Common myeloid progenitor, CD34-positive (primary cell): Measurements from ENCODE around the gene MCRIP1.

ENCODE experiments used
- CTCF ChIA-PET: fragments of 350-600 bp; sonication (Branson Sonifier 250); formaldehyde crosslinking; loops from one replicate; lab custom pipeline; 2021; ENCODE audit warnings: antibody characterized with exemption; lab: Charles Lee
- POLR2A ChIA-PET: fragments of 350-600 bp; sonication (Branson Sonifier 250); formaldehyde crosslinking; loops from one replicate; lab custom pipeline; 2021; ENCODE audit warnings: antibody characterized with exemption; lab: Charles Lee
- DNase-seq, 3 donors: peaks; one replicate each; pipeline versions ENCODE4 v3.0.0 to v3.0.0-alpha.2; 2013
- H3K27ac ChIP-seq, 2 experiments: 1 replicate in 1 of 2; 2 replicates in 1 of 2; pipeline ENCODE4 v1.7.0; 2013; ENCODE audit warnings: inconsistent platforms in 2 of 2, low read length in 2 of 2, mild to moderate bottlenecking in 2 of 2, low read depth in 1 of 2, moderate library complexity in 1 of 2; ENCODE audit not compliant: severe bottlenecking in 2 of 2, insufficient read depth in 1 of 2, poor library complexity in 1 of 2
- H3K27me3 ChIP-seq, 5 experiments: replicated peaks in 2 of 5; 1 replicate in 3 of 5; 2 replicates in 2 of 5; pipeline versions ENCODE4 v1.6.1 to v1.7.0; 2013; ENCODE audit warnings: low read length in 4 of 5, mild to moderate bottlenecking in 2 of 5, moderate library complexity in 2 of 5, inconsistent platforms in 1 of 5; ENCODE audit not compliant: insufficient read depth in 5 of 5, control insufficient read depth in 4 of 5
- H3K36me3 ChIP-seq, 4 experiments: 1 replicate in 2 of 4; 2 replicates in 2 of 4; pipeline versions ENCODE4 v1.6.1 to v1.7.0; 2013; ENCODE audit warnings: low read length in 3 of 4, control low read depth in 1 of 4, mild to moderate bottlenecking in 1 of 4; ENCODE audit not compliant: control insufficient read depth in 4 of 4, insufficient read depth in 4 of 4
- H3K4me1 ChIP-seq, 4 experiments: 1 replicate in 3 of 4; 2 replicates in 1 of 4; pipeline versions ENCODE4 v1.6.1 to v1.7.1; 2013; ENCODE audit warnings: low read length in 3 of 4, mild to moderate bottlenecking in 3 of 4, control low read depth in 1 of 4, inconsistent platforms in 1 of 4, moderate library complexity in 1 of 4; ENCODE audit not compliant: control insufficient read depth in 4 of 4, insufficient read depth in 4 of 4; ENCODE audit errors: control extremely low read depth in 1 of 4
- H3K4me3 ChIP-seq, 7 experiments: 1 replicate in 4 of 7; 2 replicates in 3 of 7; pipeline versions ENCODE4 v1.5.1 to v1.7.0; 2013; ENCODE audit warnings: mild to moderate bottlenecking in 7 of 7, low read length in 6 of 7, moderate library complexity in 6 of 7, inconsistent platforms in 2 of 7, low read depth in 2 of 7, control low read depth in 1 of 7; ENCODE audit not compliant: insufficient read depth in 4 of 7, control insufficient read depth in 1 of 7; ENCODE audit errors: extremely low read depth in 1 of 7
- H3K9me3 ChIP-seq, 5 experiments: 1 replicate in 4 of 5; 2 replicates in 1 of 5; pipeline versions ENCODE4 v1.6.1 to v1.7.1; 2013; ENCODE audit warnings: low read length in 4 of 5, mild to moderate bottlenecking in 2 of 5, inconsistent platforms in 1 of 5, low read depth in 1 of 5, moderate library complexity in 1 of 5; ENCODE audit not compliant: control insufficient read depth in 4 of 5, insufficient read depth in 2 of 5; ENCODE audit errors: control extremely low read depth in 1 of 5
- WGBS: methylation state at CpG from one replicate; pipeline ENCODE4 v1.1.5; 2013; ENCODE audit not compliant: insufficient coverage; 5-methylcytosine and 5-hydroxymethylcytosine counted together

Gene MCRIP1

DNA sequence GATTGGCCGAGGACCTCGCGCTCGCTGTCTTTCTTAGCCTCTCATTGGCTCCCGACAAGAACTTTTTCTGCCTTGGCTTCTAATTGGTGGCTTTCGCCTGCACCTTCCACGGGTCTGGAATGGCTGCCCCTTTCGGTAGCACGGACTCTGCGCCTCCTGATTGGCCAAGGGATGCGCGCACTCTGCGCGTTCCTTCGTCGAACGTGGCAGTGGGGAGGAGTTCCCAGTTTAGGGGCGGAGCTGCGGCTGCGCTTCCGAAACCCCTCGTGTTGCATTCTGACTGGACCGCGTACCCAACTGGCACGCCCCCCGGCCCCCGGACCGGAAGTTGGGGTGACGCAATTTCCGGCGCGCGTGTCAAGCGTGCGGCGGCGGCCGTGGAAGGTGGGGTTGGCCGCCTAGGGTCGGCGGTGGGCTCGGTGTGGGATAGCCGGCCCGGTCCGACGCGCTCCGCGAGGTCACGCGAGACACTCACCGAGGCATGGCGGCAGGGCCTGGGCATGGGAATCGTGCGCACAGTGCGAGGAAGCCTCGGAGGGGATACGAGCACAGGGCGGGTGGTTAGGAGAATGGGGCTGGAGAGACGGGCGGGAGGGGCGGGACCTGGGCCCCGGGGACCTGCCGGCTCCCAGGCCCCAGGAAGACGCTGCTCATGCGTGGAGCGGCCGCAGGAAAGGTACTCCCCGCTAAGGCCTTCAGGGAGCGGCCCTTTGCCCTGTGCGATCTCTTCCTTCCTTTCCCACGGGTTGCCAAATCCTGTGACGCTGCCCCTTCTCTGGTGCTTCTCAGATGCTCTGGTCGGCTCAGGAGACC lies 27.9 kb upstream of the MCRIP1 start:
- H3K4me3 ChIP-seq = peak overlapping the region; percentile 22 to 90 (median 76)
- DNase-seq = peak; percentile 100
- H3K36me3 ChIP-seq = peaks cover 8 to 38% (median 23%) of the 10 kb centered on the region in 4 experiments
- no peaks in the 10 kb centered on the region for H3K9me3 ChIP-seq
- CTCF ChIA-PET = interaction anchor here (1.0 to 1.6 kb wide), 2 partner anchors 9 to 130 kb away, joined by 3 to 5 read pairs; no protein-coding TSS in a partner anchor
- H3K27me3 ChIP-seq = no peaks in the 10 kb centered on the region
- peak overlapping the region; percentile 96 to 99 for H3K27ac ChIP-seq
- H3K4me1 ChIP-seq = peaks cover 5 to 30% (median 28%) of the 10 kb centered on the region in 4 experiments
- POLR2A ChIA-PET = interaction anchor here (0.6 to 1.9 kb wide), 8 partner anchors 9 to 237 kb away, joined by 3 to 21 read pairs (median 3); partner anchors contain the start of genes ARHGDIA, FASN and MCRIP1
- under 1% methylated on average over 64 of the region's 74 CpGs for WGBS

- peak within 1 kb of the TSS; percentile 96 to 99 for H3K27ac ChIP-seq
- POLR2A ChIA-PET = interaction anchor here (0.6 to 1.9 kb wide), 7 partner anchors 10 to 238 kb away, joined by 3 to 21 read pairs (median 3); partner anchors contain the start of genes ARHGDIA and FASN
- no peaks in the 10 kb centered on the region for H3K9me3 ChIP-seq
- H3K27me3 ChIP-seq = no peaks in the 10 kb centered on the region
- CTCF ChIA-PET = interaction anchor here (0.8 to 1.6 kb wide), 3 partner anchors 9 to 129 kb away, joined by 3 to 5 read pairs (median 3); no protein-coding TSS in a partner anchor
- H3K4me1 ChIP-seq = peaks cover 5 to 30% (median 27%) of the 10 kb centered on the region in 4 experiments
- peaks cover 10 to 39% (median 26%) of the 10 kb centered on the region in 4 experiments for H3K36me3 ChIP-seq
- peak within 1 kb of the TSS; percentile 75 to 92 (median 80) for H3K4me3 ChIP-seq
- 0% methylated on average over 90 of the region's 95 CpGs for WGBS
- DNase-seq = no peak
These were observed 27.0 kb upstream of the MCRIP1 start, which contains the start of gene P4HB for GRCh38 chr17:81859906-81860755. Gene P4HB, minus strand, starts transcription at chr17:81860535. Its CDS starts 64 bp downstream, at chr17:81860471.

DNA sequence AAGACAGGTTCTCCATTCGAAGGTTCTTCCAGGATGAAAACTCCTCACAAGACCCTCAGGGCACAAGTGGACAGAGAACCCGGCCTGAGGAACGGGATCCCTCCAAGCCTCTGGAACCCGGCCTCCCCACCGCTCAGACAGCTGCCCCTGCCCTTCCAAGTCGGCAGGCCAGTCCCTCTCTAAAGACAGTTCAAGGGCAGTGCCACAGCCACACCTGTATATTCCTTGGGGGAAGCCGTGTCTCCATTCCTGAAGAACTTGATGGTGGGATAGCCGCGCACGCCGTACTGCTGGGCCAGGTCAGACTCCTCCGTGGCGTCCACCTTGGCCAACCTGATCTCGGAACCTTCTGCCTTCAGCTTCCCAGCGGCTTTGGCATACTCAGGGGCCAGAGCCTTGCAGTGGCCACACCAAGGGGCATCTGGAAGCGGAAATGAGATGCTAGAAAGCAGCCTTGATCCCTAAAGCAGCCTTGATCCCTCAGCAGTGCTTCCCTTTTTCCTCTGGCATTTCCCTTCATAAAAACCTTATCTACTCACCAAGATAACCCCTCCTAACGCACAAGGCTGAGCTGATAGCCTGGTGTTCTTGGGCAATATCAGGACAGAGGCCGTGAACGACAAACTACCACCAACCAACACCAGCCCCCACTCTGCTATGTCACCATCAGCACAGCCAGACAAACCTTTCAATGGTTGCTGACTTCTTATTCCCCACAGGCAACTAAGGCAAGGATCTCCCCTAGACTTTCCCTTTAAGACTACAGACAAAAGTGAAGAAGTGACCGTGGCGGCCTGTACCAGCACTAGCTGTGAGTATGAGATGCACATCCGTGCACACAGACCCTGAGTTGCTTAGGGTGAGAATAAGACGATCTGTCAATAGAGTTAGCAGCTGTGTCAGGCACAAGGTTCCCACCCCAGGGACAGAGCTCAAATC lies 26.1 kb upstream of the MCRIP1 start:
- no peaks in the 10 kb centered on the region for H3K27me3 ChIP-seq
- CTCF ChIA-PET = interaction anchor here (0.8 kb wide), 1 partner anchor 10 kb away, joined by 3 read pairs; no protein-coding TSS in a partner anchor
- POLR2A ChIA-PET = interaction anchor here (0.7 to 1.8 kb wide), 2 partner anchors 11 to 145 kb away, joined by 3 to 4 read pairs; no protein-coding TSS in a partner anchor
- H3K27ac ChIP-seq = peak overlapping the region; percentile 86 to 95
- H3K4me3 ChIP-seq = peak overlapping the region; percentile 75 to 92 (median 80)
- 75% methylated on average over 22 of the region's 23 CpGs for WGBS
- no peak for DNase-seq
- peaks cover 12 to 44% (median 33%) of the 10 kb centered on the region in 4 experiments for H3K36me3 ChIP-seq
- peaks cover 5 to 30% (median 27%) of the 10 kb centered on the region in 4 experiments for H3K4me1 ChIP-seq
- no peaks in the 10 kb centered on the region for H3K9me3 ChIP-seq

DNA sequence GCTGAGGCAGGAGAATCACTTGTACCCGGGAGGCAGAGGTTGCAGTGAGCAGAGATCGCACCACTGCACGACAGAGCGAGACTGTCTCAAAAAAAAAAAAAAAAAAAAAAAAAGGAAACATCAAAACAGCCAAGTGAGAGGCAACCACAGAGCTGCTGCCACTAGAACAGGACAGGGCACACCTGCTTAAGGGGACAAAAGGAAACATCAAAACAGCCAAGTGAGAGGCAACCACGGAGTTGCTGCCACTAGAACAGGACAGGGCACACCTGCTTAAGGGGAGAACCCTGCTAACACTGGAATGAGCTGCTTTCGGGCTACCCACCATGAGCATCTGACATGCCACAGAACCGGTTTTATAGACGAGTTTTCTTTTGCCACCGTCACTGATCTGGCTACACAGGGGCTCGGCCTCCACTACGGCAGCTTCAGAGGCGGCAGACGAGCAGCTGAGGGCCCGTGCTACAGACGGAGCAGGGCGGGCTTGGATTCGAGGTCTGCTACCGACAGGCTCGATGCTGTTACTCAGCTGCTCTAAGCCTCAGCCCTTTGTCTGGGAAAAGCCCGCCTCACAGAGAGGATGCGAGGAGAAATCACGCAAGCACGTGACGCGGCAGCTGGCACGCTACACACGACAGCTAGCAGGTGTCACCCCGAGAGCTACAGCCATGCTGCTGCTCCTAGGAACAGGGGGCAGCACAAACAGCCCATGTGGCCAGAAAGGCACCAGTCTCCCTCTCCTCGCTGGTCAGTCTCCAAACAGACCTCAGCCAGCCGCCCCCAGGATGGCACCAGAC lies 25.3 kb upstream of the MCRIP1 start:
- WGBS = 96% methylated on average over 26 of the region's 30 CpGs
- H3K27me3 ChIP-seq = no peaks in the 10 kb centered on the region
- peaks cover 5 to 30% (median 27%) of the 10 kb centered on the region in 4 experiments for H3K4me1 ChIP-seq
- no peak for DNase-seq
- peak overlapping the region in 1 of 2 experiments; percentile 95 for H3K27ac ChIP-seq
- peaks cover 10 to 48% (median 37%) of the 10 kb centered on the region in 4 experiments for H3K36me3 ChIP-seq
- CTCF ChIA-PET = no interaction called here
- no peaks in the 10 kb centered on the region for H3K9me3 ChIP-seq
- peak overlapping the region in 2 of 7 experiments; percentile 79 to 90 for H3K4me3 ChIP-seq
- POLR2A ChIA-PET = interaction anchor here (1.1 to 1.8 kb wide), 2 partner anchors 9 to 10 kb away, joined by 4 read pairs; no protein-coding TSS in a partner anchor

DNA sequence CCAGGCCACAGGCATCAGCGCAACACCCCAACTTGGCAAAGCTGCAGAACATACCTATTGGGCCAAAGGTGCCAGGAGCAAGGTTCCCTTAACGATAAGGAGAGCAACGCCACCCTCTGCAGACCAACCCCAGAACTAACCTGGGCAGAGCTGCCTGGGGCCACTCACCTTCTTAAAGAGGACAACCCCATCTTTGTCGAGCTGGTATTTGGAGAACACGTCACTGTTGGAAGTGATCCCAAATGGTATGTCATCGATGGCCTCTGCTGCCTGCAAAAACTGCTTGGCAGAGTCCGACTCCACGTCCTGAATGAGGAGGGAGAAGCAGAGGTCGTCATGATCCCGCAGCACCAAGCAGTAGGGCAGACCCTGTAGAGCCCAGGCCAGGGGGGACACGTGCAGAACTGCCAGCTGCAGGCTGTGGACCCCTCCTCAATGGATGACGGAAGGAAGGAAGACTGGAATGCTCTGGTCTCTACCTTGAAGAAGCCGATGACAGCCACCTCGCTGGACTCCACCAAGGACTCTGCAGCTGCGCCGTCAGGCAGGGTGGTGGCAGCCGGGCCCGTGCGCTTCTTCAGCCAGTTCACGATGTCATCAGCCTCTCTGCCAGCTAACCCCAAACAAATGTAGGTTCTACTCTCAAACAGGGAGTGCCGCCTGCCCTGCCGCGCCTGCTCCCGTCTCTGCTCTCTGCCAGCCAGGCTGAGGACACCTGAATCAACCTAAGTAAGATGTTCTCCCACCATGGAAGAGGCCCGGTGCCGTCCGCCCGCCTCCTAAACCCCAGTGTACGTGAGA lies 22.1 kb upstream of the MCRIP1 start:
- no peak for DNase-seq
- CTCF ChIA-PET = interaction anchor here (0.6 to 1.9 kb wide), 8 partner anchors 11 to 294 kb away, joined by 3 to 9 read pairs (median 3); partner anchors contain the start of genes ARL16 and HGS

More for the DNA sequence above, 22.1 kb upstream of the MCRIP1 start:
- WGBS = 96% methylated on average over 24 of the region's 29 CpGs
- H3K4me1 ChIP-seq = peaks cover 5 to 19% (median 16%) of the 10 kb centered on the region in 4 experiments
- H3K36me3 ChIP-seq = peaks cover 10 to 67% (median 52%) of the 10 kb centered on the region in 4 experiments
- H3K27ac ChIP-seq = no peak overlapping the region
- POLR2A ChIA-PET = interaction anchor here (0.6 to 1.7 kb wide), 9 partner anchors 9 to 120 kb away, joined by 3 to 5 read pairs (median 3); partner anchors contain the start of gene MCRIP1
- H3K4me3 ChIP-seq = no peak overlapping the region
- no peaks in the 10 kb centered on the region for H3K27me3 ChIP-seq
- H3K9me3 ChIP-seq = no peaks in the 10 kb centered on the region
